B cell (primary cell): ENCODE results near the gene TTLL8. TPM values are rescaled to one million over a fixed set of nuclear protein-coding genes. Genes with fewer than 3 reads are reported as not detected.
A peak's percentile ranks its signal among the peaks of the same experiment; 100 is the strongest.

Experiments used
- ATAC-seq: fragments of 200-7000 bp; cut with Tn5 transposase; one replicate; pipeline ENCODE4 v1.10.0; 2021; ENCODE audit warnings: low read depth, mild to moderate bottlenecking, moderate number of reproducible peaks, moderate library complexity
- CTCF ChIA-PET: fragments of 350-600 bp; sonication (Branson Sonifier 250); formaldehyde crosslinking; loops from one replicate; lab custom pipeline; 2021; ENCODE audit warnings: antibody characterized with exemption, inconsistent platforms; lab: Charles Lee
- POLR2A ChIA-PET: fragments of 350-600 bp; sonication (Branson Sonifier 250); formaldehyde crosslinking; loops from one replicate; lab custom pipeline; 2021; ENCODE audit warnings: antibody characterized with exemption; lab: Charles Lee
- DNase-seq: peaks from one replicate; pipeline ENCODE4 v3.0.0; 2013
- H2AFZ ChIP-seq: 2 replicates; pipeline ENCODE4 v1.6.1; 2012; ENCODE audit warnings: mild to moderate bottlenecking, low read depth, low read length; ENCODE audit not compliant: insufficient read depth, poor library complexity, severe bottlenecking
- H3K27ac ChIP-seq, 2 donors: 1 replicate in 1 of 2; 2 replicates in 1 of 2; pipeline ENCODE4 v1.5.1; 2012 to 2013; ENCODE audit warnings: low read length in 2 of 2, mild to moderate bottlenecking in 2 of 2, moderate library complexity in 1 of 2
- H3K27me3 ChIP-seq, 4 experiments: fragments of 200-600 bp in 1 of 4; sonication (generic) in 1 of 4; replicated peaks in 1 of 4; 1 replicate in 2 of 4; 2 replicates in 2 of 4; pipeline versions ENCODE4 v1.6.1 to v1.7.0; 2013 to 2016; ENCODE audit warnings: low read length in 3 of 4, mild to moderate bottlenecking in 2 of 4, mixed read lengths in 1 of 4, moderate library complexity in 1 of 4; ENCODE audit not compliant: insufficient read depth in 4 of 4, control insufficient read depth in 3 of 4; ENCODE audit errors: control extremely low read depth in 1 of 4
- H3K36me3 ChIP-seq, 2 experiments: replicated peaks in 1 of 2; 1 replicate in 1 of 2; 2 replicates in 1 of 2; pipeline versions ENCODE4 v1.6.1 to v1.7.1; 2013; ENCODE audit warnings: low read length in 1 of 2; ENCODE audit not compliant: insufficient read depth in 2 of 2, control insufficient read depth in 1 of 2; ENCODE audit errors: control extremely low read depth in 1 of 2, extremely low read depth in 1 of 2
- H3K4me1 ChIP-seq, 2 donors: fragments of 200-600 bp in 1 of 2; sonication (generic) in 1 of 2; 1 replicate in 1 of 2; 2 replicates in 1 of 2; pipeline versions ENCODE4 v1.5.1 to v1.6.1; 2013 to 2017; ENCODE audit warnings: low read length in 2 of 2; ENCODE audit not compliant: control insufficient read depth in 2 of 2, insufficient read depth in 2 of 2
- H3K4me2 ChIP-seq: replicated peaks from 2 replicates; pipeline ENCODE3; 2012; ENCODE audit warnings: mild to moderate bottlenecking, low read depth, low read length; ENCODE audit not compliant: poor library complexity, severe bottlenecking
- H3K4me3 ChIP-seq, 5 experiments: fragments of 200-600 bp in 1 of 5; sonication (generic) in 1 of 5; 1 replicate in 3 of 5; 2 replicates in 2 of 5; pipeline versions ENCODE4 v1.5.1 to v1.7.0; 2011 to 2016; ENCODE audit warnings: low read length in 4 of 5, mild to moderate bottlenecking in 4 of 5, low read depth in 2 of 5, control low read depth in 1 of 5, moderate library complexity in 1 of 5; ENCODE audit not compliant: insufficient read depth in 1 of 5; ENCODE audit errors: control extremely low read depth in 1 of 5, extremely low read depth in 1 of 5
- H3K79me2 ChIP-seq: fragments of 200-600 bp; sonication (generic); one replicate; pipeline ENCODE4 v1.6.0; 2016; ENCODE audit warnings: low read length; ENCODE audit not compliant: control insufficient read depth, insufficient read depth
- H3K9ac ChIP-seq: fragments of 200-600 bp; sonication (generic); 2 replicates; pipeline ENCODE4 v1.6.1; 2017; ENCODE audit warnings: mild to moderate bottlenecking, low read length, moderate library complexity
- H3K9me3 ChIP-seq, 3 donors: one replicate each; pipeline versions ENCODE4 v1.6.1 to v1.7.1; 2013; ENCODE audit warnings: low read length in 2 of 3; ENCODE audit not compliant: control insufficient read depth in 2 of 3, insufficient read depth in 1 of 3; ENCODE audit errors: control extremely low read depth in 1 of 3
- H4K20me1 ChIP-seq: 2 replicates; pipeline ENCODE4 v1.6.0; 2012; ENCODE audit warnings: mild to moderate bottlenecking, low read length; ENCODE audit not compliant: insufficient read depth, control insufficient read depth, poor library complexity, severe bottlenecking
- H3K27ac Mint-ChIP-seq: one replicate; pipeline ENCODE4 v1.8.0; 2021; ENCODE audit warnings: mixed read lengths
- H3K27me3 Mint-ChIP-seq: one replicate; pipeline ENCODE4 v1.8.0; 2021; ENCODE audit warnings: mixed read lengths
- H3K4me1 Mint-ChIP-seq: one replicate; pipeline ENCODE4 v1.8.0; 2021; ENCODE audit warnings: mixed read lengths
- H3K4me3 Mint-ChIP-seq: one replicate; pipeline ENCODE4 v1.8.0; 2021; ENCODE audit warnings: mixed read lengths
- H3K9me3 Mint-ChIP-seq: one replicate; pipeline ENCODE4 v1.8.0; 2022; ENCODE audit warnings: mixed read lengths; ENCODE audit not compliant: insufficient read depth
- CTCF ChIP-seq: fragments of 200-600 bp; IDR thresholded peaks from one replicate; pipeline ENCODE4 v1.8.0; 2022; ENCODE audit warnings: antibody characterized with exemption, mild to moderate bottlenecking
- EZH2 ChIP-seq: IDR thresholded peaks from 2 replicates; pipeline ENCODE4 v1.6.1; 2012; ENCODE audit warnings: borderline replicate concordance, low read depth, mild to moderate bottlenecking, moderate library complexity, low read length; ENCODE audit not compliant: insufficient read depth, poor library complexity, severe bottlenecking
- WGBS: methylation state at CpG from one replicate; pipeline ENCODE4 v1.1.5; 2013; ENCODE audit warnings: missing lambda C conversion rate; ENCODE audit not compliant: insufficient coverage; 5-methylcytosine and 5-hydroxymethylcytosine counted together
- intact Hi-C: fragments of 100-400 bp; cut with micrococcal nuclease; formaldehyde crosslinking; loops from one replicate; pipeline ENCODE4 v1.10.0; 2022
- polyA plus RNA-seq: library from polyadenylated mRNA; depleted of rRNA; stranded (reverse); fragments of >200 nt; gene quantifications from 2 replicates; pipeline ENCODE4 v1.2.3, GENCODE V29; 2012
- total RNA-seq, 2 donors: library from RNA; stranded (reverse); fragments of 120-200 nt in 1 of 2; gene quantifications; 1 replicate in 1 of 2; 2 replicates in 1 of 2; pipeline versions ENCODE4 v1.2.3 to v1.2.4, GENCODE V29; 2013 to 2022

Gene TTLL8
- total and polyA plus RNA-seq, 2 donors (not counting 1 experiment from before 2014, with no cell fraction given): not detected

GRCh38 chr22:49972163-49973017 lies 85.7 kb downstream of the TTLL8 start:
- peak overlapping the region; percentile 98 for H3K4me2 ChIP-seq
- no peak overlapping the region for H3K27ac ChIP-seq
- Mint-ChIP-seq H3K4me1 (peaks cover 36% of the 10 kb centered on the region), H3K9me3 (no peaks in the 10 kb centered on the region), H3K4me3 (no peak overlapping the region), H3K27ac (no peak overlapping the region), H3K27me3 (no peaks in the 10 kb centered on the region)
- peaks cover 38 to 52% of the 10 kb centered on the region in 2 donors for H3K4me1 ChIP-seq
- peaks cover 6% of the 10 kb centered on the region for H3K79me2 ChIP-seq
- POLR2A ChIA-PET: interaction anchor here (0.7 to 3.3 kb wide), 4 partner anchors 11 to 48 kb away, joined by 5 to 43 read pairs (median 24); partner anchors contain the start of gene PIM3
- H3K36me3 ChIP-seq: peaks cover 0 to 3% of the 10 kb centered on the region in 2 experiments
- no peak overlapping the region for H3K4me3 ChIP-seq
- peak; percentile 28 for DNase-seq
- H3K27me3 ChIP-seq: no peaks in the 10 kb centered on the region
- intact Hi-C loops: loop anchor here (5.0 kb wide), 2 partner anchors 120 to 205 kb away; partner anchors contain the start of gene ZBED4
- H3K9ac ChIP-seq: no peak overlapping the region
- TF ChIP-seq EZH2 (no peak), CTCF (no peak)
- CTCF ChIA-PET: interaction anchor here (1.2 to 2.5 kb wide), 2 partner anchors 9 to 42 kb away, joined by 3 to 14 read pairs; no protein-coding TSS in a partner anchor
- no peak overlapping the region for H2AFZ ChIP-seq
- no peak for ATAC-seq
- no peaks in the 10 kb centered on the region for H3K9me3 ChIP-seq
- 43% methylated on average over 33 of the region's 45 CpGs for WGBS
- H4K20me1 ChIP-seq: peaks cover 15% of the 10 kb centered on the region
